Thyroid gland (tissue), 4 donors: Measurements from ENCODE around the gene ATP6V0A1.

Experiments used
- POLR2A ChIP-seq, 2 donors: fragments of 450-650 bp; IDR thresholded peaks; one replicate each; pipeline ENCODE4 v1.6.1; 2017; ENCODE audit warnings: antibody characterized with exemption in 2 of 2, mild to moderate bottlenecking in 2 of 2, moderate library complexity in 1 of 2
- TF ChIP-seq, protein P1 (sequence below), 6 experiments: fragments of 200-600 bp in 3 of 6; fragments of 450-650 bp in 3 of 6; sonication (generic) in 3 of 6; IDR thresholded peaks; one replicate each; pipeline ENCODE4 v1.5.1; 2016 to 2019; ENCODE audit warnings: antibody characterized with exemption in 6 of 6, mild to moderate bottlenecking in 2 of 6, inconsistent platforms in 1 of 6, moderate library complexity in 1 of 6

DNA sequence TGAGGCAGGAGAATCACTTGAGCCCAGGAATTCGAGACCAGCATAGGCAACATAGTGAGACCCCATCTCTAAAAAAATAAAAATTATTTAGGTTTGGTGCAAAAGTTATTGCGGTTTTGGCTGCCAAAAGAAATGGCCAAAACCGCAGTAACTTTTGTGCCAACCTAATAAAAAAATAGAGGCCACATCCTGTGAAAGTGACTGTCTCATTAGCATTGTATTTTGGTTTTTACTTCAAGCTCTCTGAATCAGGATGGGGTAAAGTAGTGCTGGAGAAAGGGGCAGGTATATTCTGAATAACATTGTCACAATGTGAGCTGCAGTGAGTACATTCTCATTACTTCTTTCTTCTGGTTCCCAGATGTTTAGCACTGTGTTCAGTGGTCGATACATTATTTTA lies 36.0 kb downstream of the ATP6V0A1 start:
- TF ChIP-seq, protein P1, sequence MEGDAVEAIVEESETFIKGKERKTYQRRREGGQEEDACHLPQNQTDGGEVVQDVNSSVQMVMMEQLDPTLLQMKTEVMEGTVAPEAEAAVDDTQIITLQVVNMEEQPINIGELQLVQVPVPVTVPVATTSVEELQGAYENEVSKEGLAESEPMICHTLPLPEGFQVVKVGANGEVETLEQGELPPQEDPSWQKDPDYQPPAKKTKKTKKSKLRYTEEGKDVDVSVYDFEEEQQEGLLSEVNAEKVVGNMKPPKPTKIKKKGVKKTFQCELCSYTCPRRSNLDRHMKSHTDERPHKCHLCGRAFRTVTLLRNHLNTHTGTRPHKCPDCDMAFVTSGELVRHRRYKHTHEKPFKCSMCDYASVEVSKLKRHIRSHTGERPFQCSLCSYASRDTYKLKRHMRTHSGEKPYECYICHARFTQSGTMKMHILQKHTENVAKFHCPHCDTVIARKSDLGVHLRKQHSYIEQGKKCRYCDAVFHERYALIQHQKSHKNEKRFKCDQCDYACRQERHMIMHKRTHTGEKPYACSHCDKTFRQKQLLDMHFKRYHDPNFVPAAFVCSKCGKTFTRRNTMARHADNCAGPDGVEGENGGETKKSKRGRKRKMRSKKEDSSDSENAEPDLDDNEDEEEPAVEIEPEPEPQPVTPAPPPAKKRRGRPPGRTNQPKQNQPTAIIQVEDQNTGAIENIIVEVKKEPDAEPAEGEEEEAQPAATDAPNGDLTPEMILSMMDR (IDR thresholded peaks at IDR 0.05) = no peak
- TF ChIP-seq POLR2A (IDR thresholded peaks at IDR 0.05) = no peak
